WTC11 (cell line): ENCODE measurements around the gene HIPK2. TPM values are rescaled to one million over a fixed set of nuclear protein-coding genes. Genes with fewer than 3 reads are reported as not detected.

ENCODE experiments used
- ATAC-seq: fragments of 200-7000 bp; cut with Tn5 transposase; 2 replicates; pipeline ENCODE4 v1.10.0; 2021; ENCODE audit warnings: mild to moderate bottlenecking, moderate library complexity
- CTCF ChIA-PET: fragments of 300-600 bp; sonication (Branson Sonifier 250); formaldehyde crosslinking; loops from one replicate; lab custom pipeline; 2021; ENCODE audit warnings: antibody characterized with exemption; lab: Charles Lee
- POLR2A ChIA-PET: fragments of 350-600 bp; sonication (Branson Sonifier 250); formaldehyde crosslinking; loops from one replicate; lab custom pipeline; 2021; ENCODE audit warnings: antibody characterized with exemption; lab: Charles Lee
- DNase-seq: peaks from one replicate; pipeline ENCODE4 v3.0.0; 2021; ENCODE audit warnings: low spot score
- H3K27ac Mint-ChIP-seq: 2 replicates; pipeline ENCODE4 v1.8.0; 2021; ENCODE audit warnings: mixed read lengths
- H3K27me3 Mint-ChIP-seq: 2 replicates; pipeline ENCODE4 v1.8.0; 2021; ENCODE audit warnings: low read depth, mild to moderate bottlenecking, moderate library complexity, mixed read lengths
- H3K36me3 Mint-ChIP-seq: 2 replicates; pipeline ENCODE4 v1.8.0; 2021; ENCODE audit warnings: mixed read lengths
- H3K4me1 Mint-ChIP-seq: 2 replicates; pipeline ENCODE4 v1.8.0; 2022; ENCODE audit warnings: mixed read lengths
- H3K4me3 Mint-ChIP-seq: 2 replicates; pipeline ENCODE4 v1.8.0; 2021; ENCODE audit warnings: mild to moderate bottlenecking, moderate library complexity, mixed read lengths
- H3K9me3 Mint-ChIP-seq: 2 replicates; pipeline ENCODE4 v1.8.0; 2021; ENCODE audit warnings: mixed read lengths
- CREB1 ChIP-seq: sonication (generic); formaldehyde crosslinking; IDR thresholded peaks from 2 replicates; pipeline ENCODE4 v1.8.0; 2023; ENCODE audit warnings: mild to moderate bottlenecking, missing genetic modification reagents
- GTF2I ChIP-seq: fragments of 250-450 bp; sonication (Bioruptor Pico); conservative IDR thresholded peaks from 2 replicates; pipeline ENCODE4 v1.4.0; 2021; ENCODE audit warnings: mild to moderate bottlenecking
- HMGA2 ChIP-seq: fragments of 250-450 bp; sonication (Bioruptor Pico); IDR thresholded peaks from 2 replicates; pipeline ENCODE4 v1.4.0; 2021; ENCODE audit warnings: mild to moderate bottlenecking, moderate library complexity
- MYBL2 ChIP-seq: sonication (generic); formaldehyde crosslinking; IDR thresholded peaks from 2 replicates; pipeline ENCODE4 v1.8.1; 2023; ENCODE audit warnings: mild to moderate bottlenecking, moderate library complexity, missing genetic modification reagents
- NFATC4 ChIP-seq: fragments of 250-450 bp; sonication (Bioruptor Pico); IDR thresholded peaks from 2 replicates; pipeline ENCODE4 v1.9.0; 2021; ENCODE audit warnings: mild to moderate bottlenecking
- NR1H2 ChIP-seq: sonication (generic); formaldehyde crosslinking; IDR thresholded peaks from 2 replicates; pipeline ENCODE4 v1.9.0; 2021; ENCODE audit warnings: mild to moderate bottlenecking, moderate library complexity, missing genetic modification reagents
- RORB ChIP-seq: fragments of 250-450 bp; sonication (Bioruptor Pico); IDR thresholded peaks from 2 replicates; pipeline ENCODE4 v1.9.0; 2021; ENCODE audit warnings: mild to moderate bottlenecking
- TEAD1 ChIP-seq: sonication (generic); formaldehyde crosslinking; IDR thresholded peaks from 2 replicates; pipeline ENCODE4 v1.8.0; 2022; ENCODE audit warnings: mild to moderate bottlenecking, missing genetic modification reagents
- ZNF317 ChIP-seq: sonication (generic); formaldehyde crosslinking; IDR thresholded peaks from 2 replicates; pipeline ENCODE4 v1.8.1; 2023; ENCODE audit warnings: low read depth, mild to moderate bottlenecking, moderate library complexity, missing genetic modification reagents, borderline replicate concordance
- ZNF671 ChIP-seq: fragments of 250-450 bp; sonication (Bioruptor Pico); IDR thresholded peaks from 2 replicates; pipeline ENCODE4 v1.8.0; 2021; ENCODE audit warnings: mild to moderate bottlenecking
- total RNA-seq: library from RNA; stranded (reverse); gene quantifications from 3 replicates; pipeline ENCODE4 v1.2.3, GENCODE V29; 2021
- TF ChIP-seq, protein P1 (sequence below): sonication (generic); formaldehyde crosslinking; IDR thresholded peaks from 2 replicates; pipeline ENCODE4 v1.8.1; 2023; ENCODE audit warnings: mild to moderate bottlenecking, moderate library complexity, missing genetic modification reagents
- TF ChIP-seq, protein P2 (sequence below): fragments of 250-450 bp; sonication (Bioruptor Pico); IDR thresholded peaks from 2 replicates; pipeline ENCODE4 v2.1.2; 2022; ENCODE audit warnings: mild to moderate bottlenecking, moderate library complexity
- TF ChIP-seq, protein P3 (sequence below): sonication (generic); formaldehyde crosslinking; IDR thresholded peaks from 2 replicates; pipeline ENCODE4 v1.8.1; 2022; ENCODE audit warnings: mild to moderate bottlenecking, moderate library complexity, missing genetic modification reagents
- TF ChIP-seq, protein P4 (sequence below): fragments of 200-600 bp; IDR thresholded peaks from 2 replicates; pipeline ENCODE4 v1.8.0; 2022; ENCODE audit warnings: antibody characterized with exemption
- TF ChIP-seq, protein P5 (sequence below): sonication (generic); formaldehyde crosslinking; IDR thresholded peaks from 2 replicates; pipeline ENCODE4 v1.8.0; 2023; ENCODE audit warnings: mild to moderate bottlenecking, missing genetic modification reagents
- TF ChIP-seq, protein P6 (sequence below): fragments of 250-450 bp; sonication (Bioruptor Pico); IDR thresholded peaks from 2 replicates; pipeline ENCODE4 v1.8.0; 2021; ENCODE audit warnings: mild to moderate bottlenecking
- TF ChIP-seq, protein P7 (sequence below): sonication (generic); formaldehyde crosslinking; conservative IDR thresholded peaks from 2 replicates; pipeline ENCODE4 v1.8.1; 2023; ENCODE audit warnings: mild to moderate bottlenecking, low read depth, missing genetic modification reagents, moderate library complexity

The HIPK2 gene
- total RNA-seq, 1 experiment from 2014 or later: 25.3 TPM

DNA sequence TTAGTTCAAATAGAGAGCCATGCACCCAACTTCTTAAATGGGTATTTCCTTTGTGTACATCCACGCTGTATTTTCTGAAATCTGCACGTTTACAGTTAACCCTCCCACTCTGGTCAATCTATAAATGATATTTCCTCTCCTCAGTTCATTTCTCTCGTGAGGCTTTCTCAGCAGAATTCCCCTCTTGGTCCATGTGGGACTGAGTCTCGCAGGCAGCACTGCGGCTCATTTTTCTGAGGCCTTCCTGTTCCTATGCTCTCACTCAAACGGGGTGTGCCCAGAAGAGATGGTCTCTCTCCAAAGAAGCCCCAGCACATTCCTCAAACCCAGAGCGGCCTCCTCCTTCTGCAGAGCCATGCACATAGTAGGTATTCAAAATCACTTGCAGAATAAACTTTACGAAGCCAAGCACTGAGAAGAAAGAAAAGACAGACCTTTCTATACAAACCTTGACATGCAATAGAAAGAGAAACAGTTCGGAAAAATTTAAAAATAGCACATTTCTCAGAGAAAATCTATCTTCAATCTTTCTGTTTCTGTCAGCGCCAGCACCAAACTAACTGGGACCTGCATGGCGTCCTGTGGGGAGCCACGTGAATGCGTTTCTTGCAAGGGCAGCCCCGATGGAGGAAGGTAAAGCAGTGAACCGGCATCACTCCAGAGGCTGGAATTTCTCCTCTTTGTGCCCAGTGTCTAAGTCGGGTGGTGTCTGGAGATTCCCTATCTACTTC, 77.1 kb downstream of the HIPK2 start:
- no peak overlapping the region for H3K4me3 Mint-ChIP-seq
- no peaks in the 10 kb centered on the region for H3K27me3 Mint-ChIP-seq
- ChIA-PET POLR2A (interaction anchor here (0.6 kb wide), 1 partner anchor 424 kb away, joined by 3 read pairs; no protein-coding TSS in a partner anchor), CTCF (interaction anchor here (0.7 to 1.2 kb wide), 9 partner anchors 8 to 303 kb away, joined by 3 to 9 read pairs (median 4); no protein-coding TSS in a partner anchor)
- ATAC-seq: no peak
- TF ChIP-seq NFATC4 (CRISPR knock-in tag): no peak
- TF ChIP-seq, protein P1, sequence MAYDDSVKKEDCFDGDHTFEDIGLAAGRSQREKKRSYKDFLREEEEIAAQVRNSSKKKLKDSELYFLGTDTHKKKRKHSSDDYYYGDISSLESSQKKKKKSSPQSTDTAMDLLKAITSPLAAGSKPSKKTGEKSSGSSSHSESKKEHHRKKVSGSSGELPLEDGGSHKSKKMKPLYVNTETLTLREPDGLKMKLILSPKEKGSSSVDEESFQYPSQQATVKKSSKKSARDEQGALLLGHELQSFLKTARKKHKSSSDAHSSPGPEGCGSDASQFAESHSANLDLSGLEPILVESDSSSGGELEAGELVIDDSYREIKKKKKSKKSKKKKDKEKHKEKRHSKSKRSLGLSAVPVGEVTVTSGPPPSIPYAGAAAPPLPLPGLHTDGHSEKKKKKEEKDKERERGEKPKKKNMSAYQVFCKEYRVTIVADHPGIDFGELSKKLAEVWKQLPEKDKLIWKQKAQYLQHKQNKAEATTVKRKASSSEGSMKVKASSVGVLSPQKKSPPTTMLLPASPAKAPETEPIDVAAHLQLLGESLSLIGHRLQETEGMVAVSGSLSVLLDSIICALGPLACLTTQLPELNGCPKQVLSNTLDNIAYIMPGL (CRISPR knock-in tag): no peak
- TF ChIP-seq, protein P2, sequence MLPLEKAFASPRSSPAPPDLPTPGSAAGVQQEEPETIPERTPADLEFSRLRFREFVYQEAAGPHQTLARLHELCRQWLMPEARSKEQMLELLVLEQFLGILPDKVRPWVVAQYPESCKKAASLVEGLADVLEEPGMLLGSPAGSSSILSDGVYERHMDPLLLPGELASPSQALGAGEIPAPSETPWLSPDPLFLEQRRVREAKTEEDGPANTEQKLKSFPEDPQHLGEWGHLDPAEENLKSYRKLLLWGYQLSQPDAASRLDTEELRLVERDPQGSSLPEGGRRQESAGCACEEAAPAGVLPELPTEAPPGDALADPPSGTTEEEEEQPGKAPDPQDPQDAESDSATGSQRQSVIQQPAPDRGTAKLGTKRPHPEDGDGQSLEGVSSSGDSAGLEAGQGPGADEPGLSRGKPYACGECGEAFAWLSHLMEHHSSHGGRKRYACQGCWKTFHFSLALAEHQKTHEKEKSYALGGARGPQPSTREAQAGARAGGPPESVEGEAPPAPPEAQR (CRISPR knock-in tag): no peak
- TF ChIP-seq GTF2I (CRISPR knock-in tag): no peak
- TF ChIP-seq, protein P3, sequence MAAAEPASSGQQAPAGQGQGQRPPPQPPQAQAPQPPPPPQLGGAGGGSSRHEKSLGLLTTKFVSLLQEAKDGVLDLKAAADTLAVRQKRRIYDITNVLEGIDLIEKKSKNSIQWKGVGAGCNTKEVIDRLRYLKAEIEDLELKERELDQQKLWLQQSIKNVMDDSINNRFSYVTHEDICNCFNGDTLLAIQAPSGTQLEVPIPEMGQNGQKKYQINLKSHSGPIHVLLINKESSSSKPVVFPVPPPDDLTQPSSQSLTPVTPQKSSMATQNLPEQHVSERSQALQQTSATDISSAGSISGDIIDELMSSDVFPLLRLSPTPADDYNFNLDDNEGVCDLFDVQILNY (CRISPR knock-in tag): no peak
- TF ChIP-seq, protein P4, sequence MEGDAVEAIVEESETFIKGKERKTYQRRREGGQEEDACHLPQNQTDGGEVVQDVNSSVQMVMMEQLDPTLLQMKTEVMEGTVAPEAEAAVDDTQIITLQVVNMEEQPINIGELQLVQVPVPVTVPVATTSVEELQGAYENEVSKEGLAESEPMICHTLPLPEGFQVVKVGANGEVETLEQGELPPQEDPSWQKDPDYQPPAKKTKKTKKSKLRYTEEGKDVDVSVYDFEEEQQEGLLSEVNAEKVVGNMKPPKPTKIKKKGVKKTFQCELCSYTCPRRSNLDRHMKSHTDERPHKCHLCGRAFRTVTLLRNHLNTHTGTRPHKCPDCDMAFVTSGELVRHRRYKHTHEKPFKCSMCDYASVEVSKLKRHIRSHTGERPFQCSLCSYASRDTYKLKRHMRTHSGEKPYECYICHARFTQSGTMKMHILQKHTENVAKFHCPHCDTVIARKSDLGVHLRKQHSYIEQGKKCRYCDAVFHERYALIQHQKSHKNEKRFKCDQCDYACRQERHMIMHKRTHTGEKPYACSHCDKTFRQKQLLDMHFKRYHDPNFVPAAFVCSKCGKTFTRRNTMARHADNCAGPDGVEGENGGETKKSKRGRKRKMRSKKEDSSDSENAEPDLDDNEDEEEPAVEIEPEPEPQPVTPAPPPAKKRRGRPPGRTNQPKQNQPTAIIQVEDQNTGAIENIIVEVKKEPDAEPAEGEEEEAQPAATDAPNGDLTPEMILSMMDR: no peak
- TF ChIP-seq CREB1: no peak
- no peak for TF ChIP-seq RORB (CRISPR knock-in tag)
- no peak for TF ChIP-seq HMGA2 (CRISPR knock-in tag)
- TF ChIP-seq MYBL2: no peak
- no peak for TF ChIP-seq ZNF317
- TF ChIP-seq TEAD1 (CRISPR knock-in tag): no peak
- no peak for TF ChIP-seq ZNF671 (CRISPR knock-in tag)
- H3K27ac Mint-ChIP-seq: peak overlapping the region; percentile 16; the same call in 1 of the 2 replicates
- DNase-seq: no peak
- H3K4me1 Mint-ChIP-seq: peaks cover 30% of the 10 kb centered on the region
- no peaks in the 10 kb centered on the region for H3K9me3 Mint-ChIP-seq
- H3K36me3 Mint-ChIP-seq: no peaks in the 10 kb centered on the region

DNA sequence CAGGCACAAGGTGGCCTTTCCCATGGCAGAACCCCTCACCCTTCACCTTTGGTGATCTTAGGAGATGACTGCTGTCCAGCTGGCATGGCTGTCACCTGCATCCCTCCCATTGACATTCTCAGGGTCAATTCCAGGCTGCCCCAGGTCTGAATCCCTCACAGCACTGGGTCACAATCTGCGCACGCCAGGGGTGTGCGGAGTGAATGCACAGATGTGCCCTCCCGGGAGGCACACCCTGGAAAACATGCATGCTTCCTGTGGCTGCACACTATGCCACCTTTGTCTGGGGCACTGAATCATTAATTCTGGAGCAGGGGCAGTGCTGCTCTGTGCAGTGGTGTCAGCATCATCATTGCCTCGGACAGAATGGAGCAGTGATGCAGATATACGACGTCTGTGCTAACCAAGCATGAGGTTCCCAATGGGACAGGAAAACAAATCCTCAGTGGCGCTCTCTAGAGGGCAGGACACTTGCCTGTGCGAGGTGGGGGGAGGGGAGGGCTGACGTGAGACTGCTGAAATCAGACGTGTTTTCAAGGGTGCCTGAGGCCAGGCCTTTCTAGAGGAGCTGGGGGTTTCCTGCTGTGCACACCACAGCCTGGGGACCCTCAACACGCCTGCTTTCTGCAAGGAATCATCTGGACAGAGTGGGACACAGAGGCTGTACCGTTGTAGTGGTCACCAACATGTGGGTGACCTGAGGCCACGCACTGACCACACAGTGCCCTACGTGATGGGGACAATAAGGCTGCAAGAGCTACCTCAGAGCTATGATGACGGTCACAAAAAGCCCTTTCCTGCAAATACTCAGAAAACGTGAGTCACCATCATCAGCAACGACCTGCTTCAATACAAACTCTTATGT, 77.9 kb downstream of the HIPK2 start:
- Mint-ChIP-seq H3K4me3 (no peak overlapping the region), H3K27me3 (no peaks in the 10 kb centered on the region), H3K9me3 (no peaks in the 10 kb centered on the region), H3K27ac (peak overlapping the region; percentile 16; the same call in 1 of the 2 replicates), H3K4me1 (peaks cover 30% of the 10 kb centered on the region), H3K36me3 (no peaks in the 10 kb centered on the region)
- DNase-seq (peak; percentile 61), ATAC-seq (peak; percentile 82)
- CTCF ChIA-PET: interaction anchor here (0.7 to 1.2 kb wide), 8 partner anchors 9 to 304 kb away, joined by 3 to 9 read pairs (median 4); no protein-coding TSS in a partner anchor
- POLR2A ChIA-PET: interaction anchor here (0.6 kb wide), 1 partner anchor 425 kb away, joined by 3 read pairs; no protein-coding TSS in a partner anchor
- TF ChIP-seq, protein P5, sequence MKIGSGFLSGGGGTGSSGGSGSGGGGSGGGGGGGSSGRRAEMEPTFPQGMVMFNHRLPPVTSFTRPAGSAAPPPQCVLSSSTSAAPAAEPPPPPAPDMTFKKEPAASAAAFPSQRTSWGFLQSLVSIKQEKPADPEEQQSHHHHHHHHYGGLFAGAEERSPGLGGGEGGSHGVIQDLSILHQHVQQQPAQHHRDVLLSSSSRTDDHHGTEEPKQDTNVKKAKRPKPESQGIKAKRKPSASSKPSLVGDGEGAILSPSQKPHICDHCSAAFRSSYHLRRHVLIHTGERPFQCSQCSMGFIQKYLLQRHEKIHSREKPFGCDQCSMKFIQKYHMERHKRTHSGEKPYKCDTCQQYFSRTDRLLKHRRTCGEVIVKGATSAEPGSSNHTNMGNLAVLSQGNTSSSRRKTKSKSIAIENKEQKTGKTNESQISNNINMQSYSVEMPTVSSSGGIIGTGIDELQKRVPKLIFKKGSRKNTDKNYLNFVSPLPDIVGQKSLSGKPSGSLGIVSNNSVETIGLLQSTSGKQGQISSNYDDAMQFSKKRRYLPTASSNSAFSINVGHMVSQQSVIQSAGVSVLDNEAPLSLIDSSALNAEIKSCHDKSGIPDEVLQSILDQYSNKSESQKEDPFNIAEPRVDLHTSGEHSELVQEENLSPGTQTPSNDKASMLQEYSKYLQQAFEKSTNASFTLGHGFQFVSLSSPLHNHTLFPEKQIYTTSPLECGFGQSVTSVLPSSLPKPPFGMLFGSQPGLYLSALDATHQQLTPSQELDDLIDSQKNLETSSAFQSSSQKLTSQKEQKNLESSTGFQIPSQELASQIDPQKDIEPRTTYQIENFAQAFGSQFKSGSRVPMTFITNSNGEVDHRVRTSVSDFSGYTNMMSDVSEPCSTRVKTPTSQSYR (CRISPR knock-in tag): peak; percentile 80
- TF ChIP-seq, protein P6, sequence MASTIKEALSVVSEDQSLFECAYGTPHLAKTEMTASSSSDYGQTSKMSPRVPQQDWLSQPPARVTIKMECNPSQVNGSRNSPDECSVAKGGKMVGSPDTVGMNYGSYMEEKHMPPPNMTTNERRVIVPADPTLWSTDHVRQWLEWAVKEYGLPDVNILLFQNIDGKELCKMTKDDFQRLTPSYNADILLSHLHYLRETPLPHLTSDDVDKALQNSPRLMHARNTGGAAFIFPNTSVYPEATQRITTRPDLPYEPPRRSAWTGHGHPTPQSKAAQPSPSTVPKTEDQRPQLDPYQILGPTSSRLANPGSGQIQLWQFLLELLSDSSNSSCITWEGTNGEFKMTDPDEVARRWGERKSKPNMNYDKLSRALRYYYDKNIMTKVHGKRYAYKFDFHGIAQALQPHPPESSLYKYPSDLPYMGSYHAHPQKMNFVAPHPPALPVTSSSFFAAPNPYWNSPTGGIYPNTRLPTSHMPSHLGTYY (CRISPR knock-in tag): no peak
- TF ChIP-seq NR1H2 (CRISPR knock-in tag): no peak
- TF ChIP-seq, protein P7, sequence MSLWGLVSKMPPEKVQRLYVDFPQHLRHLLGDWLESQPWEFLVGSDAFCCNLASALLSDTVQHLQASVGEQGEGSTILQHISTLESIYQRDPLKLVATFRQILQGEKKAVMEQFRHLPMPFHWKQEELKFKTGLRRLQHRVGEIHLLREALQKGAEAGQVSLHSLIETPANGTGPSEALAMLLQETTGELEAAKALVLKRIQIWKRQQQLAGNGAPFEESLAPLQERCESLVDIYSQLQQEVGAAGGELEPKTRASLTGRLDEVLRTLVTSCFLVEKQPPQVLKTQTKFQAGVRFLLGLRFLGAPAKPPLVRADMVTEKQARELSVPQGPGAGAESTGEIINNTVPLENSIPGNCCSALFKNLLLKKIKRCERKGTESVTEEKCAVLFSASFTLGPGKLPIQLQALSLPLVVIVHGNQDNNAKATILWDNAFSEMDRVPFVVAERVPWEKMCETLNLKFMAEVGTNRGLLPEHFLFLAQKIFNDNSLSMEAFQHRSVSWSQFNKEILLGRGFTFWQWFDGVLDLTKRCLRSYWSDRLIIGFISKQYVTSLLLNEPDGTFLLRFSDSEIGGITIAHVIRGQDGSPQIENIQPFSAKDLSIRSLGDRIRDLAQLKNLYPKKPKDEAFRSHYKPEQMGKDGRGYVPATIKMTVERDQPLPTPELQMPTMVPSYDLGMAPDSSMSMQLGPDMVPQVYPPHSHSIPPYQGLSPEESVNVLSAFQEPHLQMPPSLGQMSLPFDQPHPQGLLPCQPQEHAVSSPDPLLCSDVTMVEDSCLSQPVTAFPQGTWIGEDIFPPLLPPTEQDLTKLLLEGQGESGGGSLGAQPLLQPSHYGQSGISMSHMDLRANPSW (CRISPR knock-in tag): no peak
